Measurements from ENCODE around the gene PLXNA2.

Gene PLXNA2

DNA sequence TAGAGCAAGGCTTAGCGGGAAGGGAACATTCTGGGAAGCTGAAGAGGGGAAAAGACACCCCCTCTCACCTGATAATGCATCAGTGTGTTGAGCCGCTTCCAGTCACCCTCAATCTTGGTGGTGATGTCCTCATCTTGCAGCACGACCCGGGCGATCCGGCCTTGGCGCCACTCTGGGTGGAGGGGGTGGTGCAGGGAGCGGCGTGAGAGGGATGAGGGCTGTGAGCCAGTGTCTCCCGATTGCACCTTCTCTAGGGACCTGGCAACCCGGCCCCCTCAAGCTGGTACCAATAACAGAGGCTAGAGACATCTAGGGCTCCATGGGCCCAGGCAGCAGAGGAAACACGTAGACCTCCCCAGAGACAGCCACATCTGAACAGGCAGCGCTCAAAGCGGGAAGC, 205.9 kb downstream of the PLXNA2 start:
- DNase-seq, result no peak

DNA sequence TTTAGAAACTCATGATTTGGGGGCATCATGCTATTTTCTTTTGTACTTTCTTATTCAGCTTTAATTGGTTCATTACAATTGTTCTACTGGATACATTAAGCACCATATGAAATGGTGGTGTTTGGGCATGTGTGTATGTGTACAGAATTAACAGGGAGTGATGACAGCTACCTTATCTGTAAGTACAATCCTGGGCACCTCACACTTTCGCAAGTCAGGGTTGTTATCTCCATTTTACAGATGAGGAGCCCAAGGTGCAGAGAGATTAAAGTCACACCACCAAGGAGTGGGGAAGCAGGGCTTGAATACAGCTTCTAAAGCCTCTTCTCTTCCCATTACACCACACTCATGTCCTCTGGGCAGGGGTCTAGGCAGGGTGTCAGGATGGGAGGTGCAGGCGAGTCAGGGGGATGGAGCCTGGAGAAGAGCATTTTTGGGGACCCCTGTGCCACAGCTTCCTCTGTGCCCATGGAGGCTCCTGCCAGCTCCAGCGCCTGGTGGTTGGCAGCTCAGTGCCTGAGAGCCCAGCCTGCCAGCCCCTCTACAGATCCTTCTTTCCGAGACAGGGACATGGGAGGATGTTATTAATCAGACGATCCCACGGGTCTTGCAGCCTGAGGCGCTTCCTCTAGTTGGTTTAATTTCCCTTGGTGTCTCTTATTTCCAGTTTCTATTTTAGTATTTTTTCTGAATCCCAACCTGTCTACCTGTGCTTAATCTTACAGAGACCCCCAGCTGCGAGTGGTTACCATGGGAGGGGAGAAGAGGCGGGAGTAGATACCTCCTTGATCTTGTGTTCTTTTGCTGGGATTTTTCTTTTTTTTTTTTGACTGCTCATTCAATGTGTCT, 207.0 kb downstream of the PLXNA2 start:
- no peak for DNase-seq

DNA sequence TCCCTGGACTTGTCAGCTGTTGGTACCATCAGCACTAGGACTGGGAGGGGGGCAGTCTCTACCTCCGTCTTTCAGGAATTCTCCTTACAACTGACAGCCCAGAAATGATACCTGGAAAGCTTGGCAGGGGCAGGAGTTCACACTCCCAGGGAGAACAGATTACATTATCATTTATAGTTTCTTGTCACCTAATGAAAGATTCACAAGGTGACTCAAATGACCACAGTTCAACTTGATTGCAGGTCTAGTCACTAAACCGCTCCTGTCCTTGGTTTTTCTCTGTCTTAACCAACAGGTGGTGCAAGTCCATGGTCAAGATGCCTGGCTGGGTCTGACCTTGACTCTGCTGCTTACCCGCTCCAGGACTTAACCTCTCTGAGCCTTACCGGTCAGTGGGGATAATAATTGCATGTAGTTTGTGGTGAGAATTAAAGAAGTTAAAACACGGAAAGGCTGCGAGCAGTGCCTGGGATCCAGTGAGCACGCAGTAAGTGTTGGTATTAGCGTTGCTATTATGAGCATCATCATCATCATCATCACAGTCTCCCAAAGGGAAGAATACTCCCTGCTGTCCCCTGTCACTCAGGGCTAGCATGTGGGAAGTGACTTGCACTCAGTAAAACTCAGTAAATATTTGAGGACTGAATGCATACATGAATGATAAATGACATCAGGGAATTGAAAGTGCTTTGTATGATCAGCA, 207.9 kb downstream of the PLXNA2 start:
- DNase-seq, result no peak

DNA sequence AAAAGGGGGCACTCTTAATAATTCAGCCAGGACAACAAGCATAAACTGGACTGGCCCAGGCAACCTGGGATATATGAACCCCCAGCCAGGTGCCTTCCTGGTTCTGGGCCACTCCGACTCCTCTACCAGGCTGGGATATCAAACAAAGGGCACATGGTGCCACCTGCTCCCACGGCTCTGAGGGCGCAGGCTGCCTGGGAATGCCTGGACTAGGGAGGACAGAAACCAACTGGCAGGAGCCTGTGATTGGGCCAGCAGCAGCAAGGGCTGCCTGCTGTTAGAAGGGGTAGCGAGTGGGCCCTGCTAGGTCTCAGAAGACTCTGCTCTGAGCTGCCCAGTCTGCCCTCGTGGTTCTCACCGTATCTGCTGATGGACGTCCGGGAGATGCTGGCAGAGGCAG, 210.0 kb downstream of the PLXNA2 start:
- no peak for DNase-seq

DNA sequence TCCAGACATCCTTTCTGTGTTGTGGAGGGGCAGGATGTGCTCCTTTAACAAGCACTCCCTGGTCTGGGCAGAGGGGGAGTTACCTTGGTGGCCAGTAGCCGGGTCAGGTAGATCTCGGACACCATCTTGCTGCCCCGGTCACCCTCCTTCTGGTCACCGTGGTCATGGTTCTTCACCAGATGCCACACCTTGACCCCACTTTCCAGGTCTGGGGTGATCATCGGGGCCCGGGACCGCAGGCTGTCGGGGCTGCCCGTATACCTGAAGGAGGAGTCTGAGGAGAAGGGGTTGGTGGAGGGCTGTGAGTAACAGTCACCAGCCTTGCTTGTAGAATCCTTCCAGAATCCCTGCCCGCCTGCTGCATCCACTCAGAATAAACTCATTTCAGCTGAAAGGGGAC, 210.9 kb downstream of the PLXNA2 start:
- DNase-seq, result no peak

DNA sequence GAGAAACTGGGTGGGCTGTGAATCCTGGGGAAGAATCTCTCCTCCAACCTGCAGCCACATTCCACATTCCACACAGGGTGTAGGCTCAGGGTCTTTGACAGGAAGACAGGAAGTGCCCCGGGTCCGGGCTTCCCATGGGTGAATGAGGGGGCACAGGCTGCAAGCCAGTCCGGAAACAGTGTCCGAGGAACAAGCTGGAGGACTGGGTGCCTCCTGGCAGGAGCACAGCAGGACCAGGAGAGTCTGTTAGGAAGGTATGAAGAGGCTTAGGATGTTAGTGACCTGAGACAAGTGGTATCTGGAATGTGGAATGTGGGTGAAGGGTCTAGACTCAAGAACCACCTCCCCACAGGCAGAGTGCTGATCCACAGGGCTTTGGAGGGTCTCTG, 212.3 kb downstream of the PLXNA2 start:
- DNase-seq, result no peak

DNA sequence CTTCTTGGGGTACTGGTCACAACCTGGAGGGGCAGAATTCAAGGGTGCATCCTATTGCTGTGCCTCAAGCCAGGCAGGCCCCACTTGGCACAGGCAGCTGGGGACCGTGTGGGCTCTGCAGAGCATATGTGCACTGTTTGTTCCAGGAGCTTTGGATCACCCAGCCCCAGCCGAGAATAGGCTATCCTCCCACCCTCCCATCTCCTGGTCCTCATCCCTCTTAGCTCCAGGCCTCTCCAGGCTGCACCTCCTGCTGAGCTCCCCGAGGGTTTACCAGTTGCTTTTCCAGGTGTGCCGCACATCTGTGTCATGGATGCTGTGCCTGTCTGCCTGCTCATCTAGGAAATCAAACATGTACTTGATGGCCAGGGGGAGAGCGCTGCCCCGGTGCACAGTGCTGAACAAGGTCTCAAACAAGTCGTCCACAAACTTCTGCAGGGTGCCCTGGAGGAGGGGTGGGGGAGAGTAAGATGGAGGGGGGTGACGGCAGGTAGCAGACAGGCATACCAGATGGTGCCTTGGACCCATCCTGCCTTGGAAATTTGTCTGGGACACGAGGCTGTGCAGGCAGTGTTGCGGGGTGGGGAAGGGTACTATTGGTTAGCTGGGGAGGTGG, 212.8 kb downstream of the PLXNA2 start:
- no peak for DNase-seq

DNA sequence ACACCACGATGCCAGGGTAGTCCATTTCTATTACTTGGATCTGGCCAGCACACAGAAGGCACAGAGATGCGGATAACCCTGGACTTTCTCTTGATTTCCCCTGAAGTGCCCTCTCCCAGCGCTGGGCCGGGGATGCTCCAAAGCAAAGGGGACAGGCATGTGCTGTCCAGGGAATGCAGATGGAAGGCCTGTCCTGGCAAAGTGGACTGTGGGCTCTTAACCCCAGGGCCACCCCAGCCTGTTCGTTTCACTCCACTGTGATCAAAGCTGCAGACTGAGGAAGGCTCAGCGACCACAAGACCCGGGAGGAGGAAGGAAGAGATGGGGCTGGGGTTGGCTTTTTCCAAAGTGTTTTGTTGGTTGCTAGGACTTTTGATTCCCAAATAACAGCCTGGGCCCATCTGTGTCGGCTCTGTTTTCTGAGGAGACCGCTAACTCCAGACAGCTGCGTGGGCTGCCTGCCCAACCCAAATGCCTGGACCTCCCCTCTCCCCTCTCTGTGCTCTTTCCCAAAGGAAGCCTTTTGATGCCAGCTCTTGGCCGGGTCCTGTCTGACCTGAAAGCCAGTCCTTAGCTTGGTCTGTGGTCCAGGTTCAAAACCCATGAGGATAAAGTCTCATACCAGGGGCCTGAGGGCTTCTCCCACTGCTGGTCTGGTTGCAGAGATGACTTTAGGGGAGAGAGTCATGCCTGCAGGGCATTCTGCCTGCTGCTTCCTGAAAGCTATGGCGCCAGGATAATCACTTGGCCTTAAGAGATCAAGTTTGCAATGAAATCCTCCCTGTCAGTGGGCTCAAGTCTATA, 213.7 kb downstream of the PLXNA2 start:
- DNase-seq, result no peak

DNA sequence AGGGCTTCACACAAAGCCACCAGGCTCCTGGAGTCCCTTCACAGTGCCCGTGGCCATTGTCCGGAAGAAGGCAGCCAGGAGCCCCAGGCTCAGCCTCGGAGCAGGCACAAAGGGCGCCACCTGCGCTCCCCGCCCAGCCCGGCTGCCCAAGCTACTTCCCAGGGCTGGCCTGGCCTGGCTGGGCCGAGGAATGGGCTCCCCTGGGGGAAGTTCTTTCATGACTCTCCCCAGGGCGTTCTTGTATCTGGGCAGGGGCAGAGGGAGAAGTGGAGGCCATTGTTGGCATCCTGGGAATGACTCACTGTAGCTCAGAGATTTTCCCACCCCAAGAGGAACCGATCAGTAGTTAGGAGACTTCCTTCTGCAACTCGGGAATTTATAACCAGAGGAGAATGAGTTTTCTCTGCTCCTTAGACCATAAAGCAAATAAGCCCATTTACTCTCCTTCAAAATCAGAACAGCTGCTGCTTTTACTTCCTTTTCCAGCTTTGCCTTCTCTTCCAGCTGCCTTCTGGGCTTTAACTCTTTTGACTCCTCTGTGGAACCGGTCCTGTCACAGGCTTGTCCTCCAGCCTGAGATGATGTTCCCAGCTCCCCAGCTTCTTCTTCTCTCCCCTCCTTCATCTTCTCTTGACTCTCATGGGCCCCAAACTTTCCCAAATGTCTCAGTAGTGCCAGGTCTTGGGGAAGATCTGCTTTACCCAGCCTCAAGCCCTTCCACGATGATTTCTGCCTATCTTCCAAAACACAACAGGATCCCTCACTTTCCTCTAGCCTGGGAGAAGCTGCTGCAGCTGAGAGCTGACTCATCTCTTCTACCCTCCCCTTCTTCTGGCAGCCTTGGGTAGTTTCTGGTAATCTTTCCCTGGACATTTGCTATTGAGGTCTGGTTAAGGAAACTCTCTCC, 214.6 kb downstream of the PLXNA2 start:
- no peak for DNase-seq

DNA sequence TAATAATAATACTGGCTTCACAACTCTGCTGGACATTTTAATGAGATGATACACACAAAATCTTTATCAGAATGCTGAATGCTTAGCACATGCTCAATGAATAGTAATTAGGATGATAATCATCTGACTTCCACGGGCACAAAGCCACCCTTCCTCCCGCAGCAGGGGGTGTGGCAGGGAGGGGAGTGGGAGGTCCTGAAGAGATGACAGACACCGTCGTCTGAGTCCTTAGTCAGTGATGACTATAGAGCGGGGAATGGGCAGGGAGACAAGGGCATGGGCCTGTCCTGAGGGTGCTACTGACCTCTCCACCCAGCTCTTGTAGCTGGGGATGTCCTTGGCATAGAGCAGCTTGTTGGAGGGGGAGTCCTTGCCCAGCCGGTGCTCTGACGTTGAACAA, 215.7 kb downstream of the PLXNA2 start:
- no peak for DNase-seq

DNA sequence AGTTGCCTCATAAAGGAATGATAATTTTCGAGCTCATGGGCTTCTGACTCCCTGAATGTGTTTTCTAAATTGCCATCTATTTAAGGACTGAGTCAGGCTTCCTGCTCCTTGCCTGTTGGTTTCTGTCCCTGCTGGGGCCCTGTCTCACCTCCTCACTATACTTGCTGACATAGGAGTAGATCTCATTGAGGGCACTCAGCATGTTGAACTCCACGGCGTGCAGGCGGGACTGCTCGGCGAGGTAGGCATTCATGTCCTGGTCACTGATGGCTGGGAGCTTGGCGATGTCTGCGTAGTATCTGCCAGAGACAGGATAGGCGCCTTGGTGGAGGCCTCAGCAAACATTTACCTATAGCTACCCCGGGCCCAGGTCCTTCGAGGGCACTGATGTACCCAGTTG, 216.3 kb downstream of the PLXNA2 start:
- no peak for DNase-seq

DNA sequence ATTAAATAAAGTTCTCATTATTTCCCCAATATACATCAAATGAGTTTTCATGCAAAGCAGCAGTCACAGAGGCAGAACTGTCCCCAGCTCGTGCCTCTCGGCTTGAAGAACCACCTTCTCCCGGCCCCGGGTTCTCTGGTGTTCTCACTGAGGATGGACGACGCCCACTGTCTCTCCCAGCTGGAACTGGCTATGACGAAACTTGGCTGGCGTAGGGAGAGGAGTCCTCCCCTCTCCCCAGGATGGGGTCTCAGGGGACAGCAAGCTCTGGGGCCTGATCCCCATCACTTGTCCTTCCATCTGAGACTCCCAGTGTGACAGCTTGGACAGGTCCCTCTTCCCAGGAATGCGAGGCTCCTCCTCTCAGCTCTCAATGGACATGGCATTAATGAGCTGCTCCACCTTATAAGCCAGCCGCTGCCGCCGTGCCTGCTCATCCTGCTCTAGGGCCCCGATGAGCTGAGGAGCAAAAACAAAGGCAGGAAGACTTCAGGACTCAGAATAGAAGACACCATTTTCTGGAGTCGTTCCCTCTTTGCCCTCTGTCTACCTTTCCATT, 217.2 kb downstream of the PLXNA2 start:
- DNase-seq, result no peak

DNA sequence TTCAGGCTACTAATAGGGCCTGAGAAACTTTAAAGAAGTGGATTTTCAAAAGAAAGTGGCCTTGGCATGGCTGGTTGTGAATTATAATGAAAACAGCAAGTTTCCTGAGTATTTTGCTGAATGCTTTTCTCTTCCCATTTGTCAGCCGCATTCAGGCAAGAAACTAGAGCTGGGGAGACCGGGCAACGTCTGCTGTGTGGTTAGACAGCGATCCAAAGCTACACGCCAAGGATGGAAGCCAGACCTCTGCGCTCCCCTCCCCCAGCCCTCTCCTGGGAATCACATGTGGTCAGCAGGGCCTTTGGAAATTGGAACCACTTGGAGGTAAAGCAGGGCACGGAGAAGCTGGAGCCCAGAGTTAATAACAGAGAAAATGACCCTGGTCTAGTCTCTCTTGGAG, 219.2 kb downstream of the PLXNA2 start:
- DNase-seq, result no peak

DNA sequence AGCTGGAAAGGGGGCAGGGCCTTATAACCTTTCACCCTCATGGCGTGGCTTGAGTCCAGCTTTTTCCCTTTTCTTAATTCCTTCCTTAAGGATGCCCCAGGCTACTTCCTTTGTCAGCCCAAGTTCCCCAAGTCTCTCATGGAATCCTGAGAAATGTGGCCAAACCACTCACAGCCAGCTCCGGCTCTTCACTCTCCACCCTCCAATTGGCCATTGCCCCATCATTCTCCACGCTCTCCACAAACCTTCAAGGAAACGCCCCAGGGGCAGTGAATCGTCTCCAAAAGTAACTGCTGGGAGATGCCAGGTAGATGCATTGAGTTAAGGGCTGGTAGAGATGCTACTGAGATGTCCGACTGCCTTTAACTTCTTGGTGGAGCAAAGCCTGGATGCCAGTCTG, 219.8 kb downstream of the PLXNA2 start:
- DNase-seq, result no peak

DNA sequence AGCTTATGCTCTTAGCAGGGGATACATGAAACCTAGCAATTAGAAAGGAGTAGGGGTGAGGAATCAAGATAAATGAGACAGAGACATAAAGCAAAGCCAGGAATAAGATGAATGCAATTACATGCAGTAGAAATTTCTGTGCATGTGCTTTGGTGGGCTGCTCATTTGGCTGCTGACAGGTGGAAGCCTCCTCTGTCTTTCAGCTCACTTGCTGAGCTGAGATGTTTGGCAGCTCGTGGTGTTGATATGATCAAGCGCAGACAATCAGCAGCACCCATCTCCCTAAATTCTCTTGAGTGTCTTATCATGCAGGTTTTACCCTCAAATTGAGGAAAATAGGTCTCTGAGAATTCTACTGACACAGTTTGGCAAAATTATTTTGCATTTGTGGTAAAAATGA, 224.9 kb downstream of the PLXNA2 start:
- no peak for DNase-seq

DNA sequence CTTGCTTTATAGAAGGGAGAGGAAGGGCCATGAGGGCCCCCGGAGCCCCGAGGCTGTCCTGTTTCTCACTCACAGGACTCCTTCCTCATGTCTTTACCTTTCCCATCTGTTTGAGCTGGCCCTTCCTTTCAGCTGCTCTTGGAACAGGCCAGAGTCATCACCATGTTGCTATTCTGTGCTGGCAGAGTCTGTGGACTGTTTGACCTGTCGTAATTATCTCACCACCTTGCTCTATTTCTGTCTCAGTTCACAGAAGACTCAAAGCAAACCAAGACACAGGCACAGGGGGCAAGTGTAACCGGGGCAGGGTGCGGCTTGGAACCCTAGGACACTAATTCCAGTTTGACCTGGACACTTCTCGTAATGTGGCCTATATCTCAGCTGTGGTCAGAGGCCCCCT, 228.9 kb downstream of the PLXNA2 start:
- DNase-seq, result no peak

DNA sequence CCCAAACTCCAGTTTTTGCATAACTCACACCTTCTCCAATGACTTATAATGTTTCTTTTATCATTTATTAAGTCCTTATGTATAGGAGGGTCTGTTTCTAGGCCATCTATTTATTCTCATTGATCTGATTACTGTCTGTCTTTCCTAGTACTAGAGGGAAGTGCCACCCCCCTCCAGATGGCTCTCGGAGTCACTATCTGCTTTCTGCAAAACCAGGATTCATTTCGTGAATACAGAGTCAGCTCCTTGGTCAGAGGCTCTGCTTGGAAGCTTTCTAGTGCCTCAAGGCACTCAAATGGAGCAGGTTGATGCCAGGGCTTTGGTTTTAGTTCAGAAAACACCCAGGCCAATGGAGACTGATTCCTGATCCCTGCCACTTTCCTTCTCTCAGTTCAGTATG, 231.0 kb downstream of the PLXNA2 start:
- DNase-seq, result no peak

DNA sequence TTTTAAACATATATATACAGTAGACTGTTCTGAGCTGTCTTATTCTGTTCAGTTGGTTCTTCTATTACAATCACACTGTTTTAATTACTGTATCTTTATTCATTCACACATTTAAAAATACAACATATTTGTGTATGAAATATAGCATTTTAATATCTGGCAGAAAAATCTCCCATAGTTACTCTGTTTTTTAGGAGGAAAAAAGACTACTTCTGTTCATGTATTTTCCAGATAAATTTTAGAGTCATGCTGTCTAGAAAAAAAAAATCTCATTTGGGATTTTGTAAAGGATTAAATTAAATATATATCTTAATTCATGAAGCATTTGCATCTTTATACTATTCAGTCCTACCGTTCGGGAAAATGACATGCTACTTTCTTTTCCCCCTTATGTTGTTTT, 231.5 kb downstream of the PLXNA2 start:
- no peak for DNase-seq

DNA sequence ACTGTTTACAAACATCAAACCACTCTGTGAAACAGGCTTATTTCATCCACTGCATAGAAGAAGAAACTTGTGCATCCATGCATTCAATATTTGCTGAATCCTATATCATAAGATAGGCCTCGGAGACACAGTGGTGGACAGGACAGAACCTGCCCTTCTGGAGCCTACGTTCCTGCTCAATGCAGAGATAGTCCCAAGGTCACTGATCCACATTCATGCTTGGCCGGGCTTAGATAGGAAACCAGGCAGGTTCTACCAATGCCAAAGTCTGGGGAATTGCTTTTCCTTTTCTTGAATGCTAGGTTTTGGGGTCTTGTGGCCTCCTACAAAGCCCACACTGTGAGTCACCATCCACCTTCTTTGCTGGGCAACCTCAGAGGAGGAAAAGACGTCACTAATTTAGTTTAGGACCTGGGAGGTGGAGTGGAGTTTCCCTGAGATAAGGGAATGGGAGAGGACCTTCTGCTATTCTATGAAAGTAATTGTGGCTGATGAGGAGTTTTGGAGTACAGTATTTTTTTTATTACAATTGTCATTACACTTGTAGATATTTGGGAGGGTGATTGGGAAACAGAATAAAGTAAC, 233.6 kb downstream of the PLXNA2 start:
- DNase-seq, result no peak

DNA sequence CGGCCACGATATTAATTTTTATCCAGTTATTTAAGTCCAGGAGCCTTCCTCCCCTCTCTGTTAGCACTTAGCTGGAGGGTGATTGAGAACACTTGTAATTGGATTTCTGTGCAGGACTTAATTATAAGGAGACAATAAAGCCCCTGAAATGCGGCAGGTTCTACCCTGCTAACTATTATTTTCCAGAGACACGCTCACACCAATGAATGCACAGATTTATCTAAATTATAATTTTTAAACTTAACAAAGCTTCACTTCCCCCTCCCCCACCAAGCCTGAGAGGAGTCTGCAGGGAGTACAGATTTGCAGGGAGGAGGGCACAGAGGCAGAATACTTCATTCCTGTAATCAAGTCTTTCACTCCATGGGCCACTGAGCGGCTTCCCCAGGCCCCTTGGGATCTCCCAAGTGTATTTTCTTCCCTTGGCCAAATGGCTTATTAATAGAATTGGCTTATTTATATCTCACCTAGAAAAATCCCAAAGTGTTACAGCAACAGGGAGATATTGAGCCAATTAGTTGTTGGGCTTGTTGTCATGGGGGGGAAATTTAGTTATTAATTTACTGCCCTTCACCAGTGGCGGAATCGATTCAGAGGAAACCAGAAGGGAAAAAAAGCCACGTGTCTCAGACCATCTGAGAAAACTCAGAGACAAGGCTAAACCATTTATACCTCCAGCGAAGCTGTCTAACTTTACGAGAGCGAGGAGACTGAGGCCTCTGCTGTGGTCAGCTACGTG, 234.3 kb downstream of the PLXNA2 start:
- DNase-seq, result no peak

DNA sequence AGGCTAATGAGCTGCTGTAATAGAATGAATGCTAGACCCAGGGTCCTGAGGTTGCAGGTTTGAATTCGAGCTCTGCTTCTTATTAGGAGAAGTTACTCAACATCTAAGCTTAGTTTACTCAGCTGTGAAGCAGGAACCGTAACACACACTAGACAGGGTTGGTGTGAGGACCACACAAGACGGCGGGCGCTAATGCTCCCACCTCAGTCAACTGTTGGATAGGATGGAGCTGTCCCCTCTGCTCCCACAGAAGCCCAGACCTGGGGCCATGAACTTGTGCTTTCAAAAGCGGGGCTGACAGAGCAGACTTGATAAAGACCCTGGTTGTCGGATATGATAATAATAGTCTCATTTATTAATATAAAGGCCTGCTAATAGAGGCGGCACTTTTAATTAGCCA, 234.9 kb downstream of the PLXNA2 start:
- no peak for DNase-seq
